Endodermal cell (in vitro differentiated cells): ENCODE measurements around the gene LILRA2. TPM values are rescaled to one million over a fixed set of nuclear protein-coding genes. Genes with fewer than 3 reads are reported as not detected.

Experiments used
- DNase-seq: peaks from one replicate; pipeline ENCODE4 v3.0.0-alpha.2; 2017
- H3K27ac ChIP-seq: 2 replicates; pipeline ENCODE4 v1.5.1; 2013; ENCODE audit warnings: mild to moderate bottlenecking, low read depth, low read length, moderate library complexity
- H3K27me3 ChIP-seq: 2 replicates; pipeline ENCODE4 v1.6.1; 2013; ENCODE audit warnings: mild to moderate bottlenecking, low read length, moderate library complexity; ENCODE audit not compliant: insufficient read depth, control insufficient read depth, poor library complexity, severe bottlenecking
- H3K36me3 ChIP-seq: 2 replicates; pipeline ENCODE4 v1.7.0; 2013; ENCODE audit warnings: mild to moderate bottlenecking, low read length, moderate library complexity; ENCODE audit not compliant: control insufficient read depth, insufficient read depth
- H3K4me1 ChIP-seq: one replicate; pipeline ENCODE4 v1.7.0; 2013; ENCODE audit warnings: low read length; ENCODE audit not compliant: control insufficient read depth, insufficient read depth
- H3K4me3 ChIP-seq: 2 replicates; pipeline ENCODE4 v1.5.1; 2013; ENCODE audit warnings: mild to moderate bottlenecking, low read length, moderate library complexity
- H3K9ac ChIP-seq: 2 replicates; pipeline ENCODE4 v1.6.1; 2013; ENCODE audit warnings: mild to moderate bottlenecking, low read length, moderate library complexity; ENCODE audit not compliant: poor library complexity, severe bottlenecking; ENCODE audit errors: extremely low read depth
- H3K9me3 ChIP-seq: 2 replicates; pipeline ENCODE4 v1.6.1; 2013; ENCODE audit warnings: mild to moderate bottlenecking, low read length, moderate library complexity; ENCODE audit not compliant: control insufficient read depth
- H3K27ac Mint-ChIP-seq: 2 replicates; pipeline ENCODE4 v1.8.0; 2020; ENCODE audit warnings: mixed read lengths
- H3K27me3 Mint-ChIP-seq: 2 replicates; pipeline ENCODE4 v1.8.0; 2021; ENCODE audit warnings: mild to moderate bottlenecking, mixed read lengths; ENCODE audit not compliant: insufficient read depth
- H3K36me3 Mint-ChIP-seq: 2 replicates; pipeline ENCODE4 v1.8.0; 2020; ENCODE audit warnings: low read depth, mixed read lengths
- H3K4me1 Mint-ChIP-seq: 2 replicates; pipeline ENCODE4 v1.8.0; 2020; ENCODE audit warnings: mixed read lengths
- H3K4me3 Mint-ChIP-seq: 2 replicates; pipeline ENCODE4 v1.8.0; 2020; ENCODE audit warnings: mild to moderate bottlenecking, moderate library complexity, mixed read lengths
- H3K9me3 Mint-ChIP-seq: 2 replicates; pipeline ENCODE4 v1.8.0; 2020; ENCODE audit warnings: mild to moderate bottlenecking, mixed read lengths
- WGBS, 2 experiments: methylation state at CpG; one replicate each; pipeline versions ENCODE4 v1.1.5 to v1.1.7; 2013; ENCODE audit warnings: missing lambda C conversion rate in 2 of 2, mixed read lengths in 1 of 2; ENCODE audit not compliant: insufficient coverage in 1 of 2, insufficient read length in 1 of 2; 5-methylcytosine and 5-hydroxymethylcytosine counted together
- total RNA-seq, 2 donors: library from RNA; stranded (reverse); fragmentation: NEBNext Ultra II Directional in 1 of 2; extraction: Animal tissue kit (Norgen Biotek cat#: 25700) in 1 of 2; gene quantifications; 2 replicates in 1 of 2; 3 replicates in 1 of 2; pipeline ENCODE4 v1.2.1, GENCODE V29; 2021
- TF ChIP-seq, protein P1 (sequence below): fragments of 200-600 bp; sonication (generic); conservative IDR thresholded peaks from 2 replicates; pipeline ENCODE4 v1.5.0; 2021; ENCODE audit warnings: antibody characterized with exemption, mild to moderate bottlenecking

Gene LILRA2
- total RNA-seq, 2 donors from 2014 or later, result not detected

DNA sequence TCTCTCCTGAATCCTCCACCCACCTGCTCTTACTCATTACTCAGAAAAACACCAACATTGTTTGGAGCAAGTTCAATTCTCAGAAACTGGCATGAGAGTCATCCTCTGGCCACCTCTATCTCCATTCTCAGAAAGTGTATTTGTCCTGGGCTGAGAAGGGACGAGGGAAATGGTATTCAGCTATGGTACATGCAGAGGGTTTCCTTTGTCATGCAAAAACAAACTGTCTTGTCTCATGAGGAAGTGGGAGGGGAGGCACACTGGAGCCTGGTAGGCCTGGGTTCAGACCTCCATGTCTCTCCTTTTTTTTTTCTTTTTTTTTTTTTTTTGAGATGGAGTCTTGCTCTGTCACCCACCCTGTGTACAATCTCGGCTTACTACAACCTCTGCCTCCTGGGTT lies 31.9 kb upstream of the LILRA2 start:
- Histone ChIP-seq H3K36me3 (no peaks in the 10 kb centered on the region), H3K9ac (no peak overlapping the region), H3K4me3 (no peak overlapping the region), H3K4me1 (no peaks in the 10 kb centered on the region), H3K9me3 (peaks cover 41% of the 10 kb centered on the region), H3K27ac (no peak overlapping the region), H3K27me3 (no peaks in the 10 kb centered on the region)
- Mint-ChIP-seq H3K27me3 (peaks cover 2% of the 10 kb centered on the region), H3K9me3 (peaks cover 90% of the 10 kb centered on the region), H3K36me3 (no peaks in the 10 kb centered on the region), H3K4me1 (no peaks in the 10 kb centered on the region), H3K27ac (no peak overlapping the region), H3K4me3 (no peak overlapping the region)
- TF ChIP-seq, protein P1, sequence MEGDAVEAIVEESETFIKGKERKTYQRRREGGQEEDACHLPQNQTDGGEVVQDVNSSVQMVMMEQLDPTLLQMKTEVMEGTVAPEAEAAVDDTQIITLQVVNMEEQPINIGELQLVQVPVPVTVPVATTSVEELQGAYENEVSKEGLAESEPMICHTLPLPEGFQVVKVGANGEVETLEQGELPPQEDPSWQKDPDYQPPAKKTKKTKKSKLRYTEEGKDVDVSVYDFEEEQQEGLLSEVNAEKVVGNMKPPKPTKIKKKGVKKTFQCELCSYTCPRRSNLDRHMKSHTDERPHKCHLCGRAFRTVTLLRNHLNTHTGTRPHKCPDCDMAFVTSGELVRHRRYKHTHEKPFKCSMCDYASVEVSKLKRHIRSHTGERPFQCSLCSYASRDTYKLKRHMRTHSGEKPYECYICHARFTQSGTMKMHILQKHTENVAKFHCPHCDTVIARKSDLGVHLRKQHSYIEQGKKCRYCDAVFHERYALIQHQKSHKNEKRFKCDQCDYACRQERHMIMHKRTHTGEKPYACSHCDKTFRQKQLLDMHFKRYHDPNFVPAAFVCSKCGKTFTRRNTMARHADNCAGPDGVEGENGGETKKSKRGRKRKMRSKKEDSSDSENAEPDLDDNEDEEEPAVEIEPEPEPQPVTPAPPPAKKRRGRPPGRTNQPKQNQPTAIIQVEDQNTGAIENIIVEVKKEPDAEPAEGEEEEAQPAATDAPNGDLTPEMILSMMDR, result no peak
- DNase-seq, result no peak
- 40 to 58% methylated on average over 1 to 2 of the region's 2 CpGs for WGBS, 2 experiments

DNA sequence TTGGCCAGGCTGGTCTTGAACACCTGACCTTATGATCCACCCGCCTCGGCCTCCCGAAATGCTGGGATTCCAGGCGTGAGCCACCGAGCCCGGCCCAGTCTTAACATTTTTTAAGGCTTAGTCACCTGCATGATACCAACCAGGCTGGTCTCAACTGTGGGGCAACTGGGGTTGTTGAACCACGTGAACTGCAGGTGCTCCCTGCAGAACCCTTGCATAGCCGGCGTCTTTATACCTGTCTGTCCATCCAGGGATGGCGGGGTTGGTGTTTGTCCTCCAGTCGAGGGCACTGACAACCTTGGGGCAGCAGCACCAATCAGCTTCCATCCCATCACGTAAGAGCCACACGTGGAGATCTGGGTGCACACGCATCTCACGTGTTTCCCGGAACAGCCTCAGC lies 24.8 kb upstream of the LILRA2 start:
- Mint-ChIP-seq H3K9me3 (peaks cover 89% of the 10 kb centered on the region), H3K4me3 (no peak overlapping the region), H3K4me1 (no peaks in the 10 kb centered on the region), H3K27me3 (no peaks in the 10 kb centered on the region), H3K27ac (no peak overlapping the region), H3K36me3 (peaks cover 2% of the 10 kb centered on the region)
- no peaks in the 10 kb centered on the region for H3K27me3 ChIP-seq
- TF ChIP-seq, protein P1, result no peak
- peaks cover 46% of the 10 kb centered on the region for H3K9me3 ChIP-seq
- DNase-seq, result no peak
- WGBS, 2 experiments, result 81 to 84% methylated on average over 16 of the region's 16 CpGs
- H3K27ac ChIP-seq, result no peak overlapping the region
- H3K4me3 ChIP-seq, result no peak overlapping the region
- no peaks in the 10 kb centered on the region for H3K4me1 ChIP-seq
- H3K9ac ChIP-seq, result no peak overlapping the region
- H3K36me3 ChIP-seq, result no peaks in the 10 kb centered on the region

GRCh38 chr19:54549224-54549623 lies 24.4 kb upstream of the LILRA2 start:
- Histone ChIP-seq H3K27me3 (no peaks in the 10 kb centered on the region), H3K4me3 (no peak overlapping the region), H3K9me3 (peaks cover 47% of the 10 kb centered on the region), H3K27ac (no peak overlapping the region), H3K9ac (no peak overlapping the region), H3K36me3 (no peaks in the 10 kb centered on the region), H3K4me1 (no peaks in the 10 kb centered on the region)
- Mint-ChIP-seq H3K27ac (no peak overlapping the region), H3K36me3 (peaks cover 2% of the 10 kb centered on the region), H3K4me3 (no peak overlapping the region), H3K27me3 (no peaks in the 10 kb centered on the region), H3K4me1 (no peaks in the 10 kb centered on the region), H3K9me3 (peaks cover 89% of the 10 kb centered on the region)
- TF ChIP-seq, protein P1, result no peak
- WGBS, 2 experiments, result 76 to 81% methylated on average over 11 to 14 of the region's 14 CpGs
- no peak for DNase-seq
